NT2/D1 (cell line): Measurements from ENCODE around the gene LTBR.

Source experiments
- SUZ12 ChIP-seq: IDR thresholded peaks from 2 replicates; pipeline ENCODE4 v1.6.1; 2011; ENCODE audit not compliant: insufficient read length, insufficient read depth; ENCODE audit errors: extremely low read depth
- YY1 ChIP-seq: IDR thresholded peaks from 2 replicates; pipeline ENCODE4 v1.6.1; 2011; ENCODE audit not compliant: insufficient read length, insufficient read depth
- ZNF274 ChIP-seq: IDR thresholded peaks from 2 replicates; pipeline ENCODE4 v1.6.1; 2011; ENCODE audit warnings: mild to moderate bottlenecking, low read depth, low read length

GRCh38 chr12:6428326-6428725 is 44.4 kb downstream of the LTBR start:
- TF ChIP-seq YY1: no peak
- no peak for TF ChIP-seq ZNF274
- TF ChIP-seq SUZ12: no peak
